Panc1 (cell line): ENCODE data around the gene USP10. TPM values are rescaled to one million over a fixed set of nuclear protein-coding genes. Genes with fewer than 3 reads are reported as not detected.

Source experiments
- ATAC-seq: fragments of 200-7000 bp; cut with Tn5 transposase; 2 replicates; pipeline ENCODE4 v1.9.1; 2020; ENCODE audit warnings: mild to moderate bottlenecking, moderate library complexity
- BruUV-seq: library from RNA; stranded (reverse); fragments of 400-500 nt; replicated peaks from 2 replicates; lab custom pipeline; 2021; lab: Mats Ljungman, UMichigan
- CTCF ChIA-PET: fragments of 300-600 bp; sonication (Branson Sonifier 250); formaldehyde crosslinking; loops from one replicate; lab custom pipeline; 2022; ENCODE audit warnings: antibody characterized with exemption; lab: Charles Lee
- POLR2A ChIA-PET: fragments of 300-600 bp; sonication (Branson Sonifier 250); formaldehyde crosslinking; loops from one replicate; lab custom pipeline; 2022; ENCODE audit warnings: antibody characterized with exemption; lab: Charles Lee
- DNase-seq: peaks from one replicate; pipeline ENCODE4 v3.0.0-alpha.2; 2010; ENCODE audit warnings: low read depth, low spot score
- H3K27ac ChIP-seq: 2 replicates; pipeline ENCODE4 v1.5.1; 2011; ENCODE audit warnings: mild to moderate bottlenecking, low read length, inconsistent platforms
- H3K27me3 ChIP-seq: fragments of 200-500 bp; sonication (Bioruptor generic); 2 replicates; pipeline ENCODE4 v1.6.0; 2014; ENCODE audit warnings: low read length, inconsistent platforms; ENCODE audit not compliant: control insufficient read depth, insufficient read depth
- H3K36me3 ChIP-seq: fragments of 200-500 bp; sonication (Bioruptor generic); 2 replicates; pipeline ENCODE4 v1.5.1; 2014; ENCODE audit warnings: inconsistent platforms, mild to moderate bottlenecking, low read length, moderate library complexity; ENCODE audit not compliant: control insufficient read depth, insufficient read depth
- H3K4me1 ChIP-seq: 2 replicates; pipeline ENCODE4 v1.5.1; 2011; ENCODE audit warnings: inconsistent platforms, mild to moderate bottlenecking, low read length, moderate library complexity; ENCODE audit not compliant: control insufficient read depth, insufficient read depth
- H3K4me3 ChIP-seq, 2 experiments: 2 replicates each; pipeline ENCODE4 v1.5.1; 2011 to 2012; ENCODE audit warnings: low read depth in 2 of 2, low read length in 2 of 2, mild to moderate bottlenecking in 2 of 2, inconsistent platforms in 1 of 2, moderate library complexity in 1 of 2
- H3K9me3 ChIP-seq: fragments of 200-500 bp; sonication (Bioruptor generic); 2 replicates; pipeline ENCODE4 v1.5.1; 2014; ENCODE audit warnings: low read depth, mild to moderate bottlenecking, inconsistent platforms, low read length, moderate library complexity; ENCODE audit not compliant: control insufficient read depth, insufficient read depth
- CTCF ChIP-seq: fragments of 450-650 bp; IDR thresholded peaks from 2 replicates; pipeline ENCODE4 v1.5.1; 2017; ENCODE audit warnings: mild to moderate bottlenecking
- POLR2AphosphoS5 ChIP-seq: IDR thresholded peaks from 2 replicates; pipeline ENCODE4 v1.6.1; 2012; ENCODE audit warnings: mild to moderate bottlenecking, low read depth, low read length, moderate library complexity
- REST ChIP-seq, 2 experiments: IDR thresholded peaks; 2 replicates each; pipeline ENCODE4 v1.6.1; 2011 to 2012; ENCODE audit warnings: low read depth in 2 of 2, control low read depth in 1 of 2, low read length in 1 of 2, mild to moderate bottlenecking in 1 of 2, moderate library complexity in 1 of 2; ENCODE audit not compliant: insufficient read depth in 1 of 2
- SIN3A ChIP-seq: IDR thresholded peaks from 2 replicates; pipeline ENCODE4 v1.6.1; 2012; ENCODE audit warnings: low read depth, mild to moderate bottlenecking, low read length, moderate library complexity, borderline replicate concordance; ENCODE audit not compliant: insufficient read depth
- TCF7L2 ChIP-seq: IDR thresholded peaks from 2 replicates; pipeline ENCODE4 v1.6.1; 2011; ENCODE audit warnings: mild to moderate bottlenecking, low read depth, low read length, inconsistent platforms
- in situ Hi-C: cut with HindIII; loops from 2 replicates; pipeline ENCODE4 v1.10.0; 2016; ENCODE audit warnings: low sequenced_read_pairs, low pct_unique_long_range_greater_than_20kb
- intact Hi-C: fragments of 100-400 bp; cut with micrococcal nuclease; formaldehyde crosslinking; loops from one replicate; pipeline ENCODE4 v1.10.0; 2022; ENCODE audit not compliant: unreplicated experiment
- total RNA-seq: library from RNA; stranded (reverse); gene quantifications from one replicate; pipeline ENCODE4 v1.2.1, GENCODE V29; 2021; ENCODE audit not compliant: unreplicated experiment

USP10 gene
- total RNA-seq, 1 experiment from 2014 or later: 77.4 TPM

GRCh38 chr16:84780544-84781376, 81.0 kb downstream of the USP10 start:
- H3K27me3 ChIP-seq: no peaks in the 10 kb centered on the region
- DNase-seq (no peak), ATAC-seq (no peak)
- ChIA-PET POLR2A (no interaction called here), CTCF (no interaction called here)
- H3K4me1 ChIP-seq: no peaks in the 10 kb centered on the region; the same call in 1 of the 2 replicates
- in situ Hi-C loops (no loop called here), intact Hi-C loops (no loop called here)
- peaks cover 4% of the 10 kb centered on the region; the same call in 1 of the 2 replicates for H3K36me3 ChIP-seq
- no peak for TF ChIP-seq SIN3A
- TF ChIP-seq TCF7L2: no peak
- no peak; the same call in 1 of the 2 replicates for TF ChIP-seq POLR2AphosphoS5
- no peak for TF ChIP-seq REST (IDR thresholded peaks at IDR 0.05; ENCODE audit: insufficient read depth in 1 of 2, low read depth in 2 of 2, low read length in 1 of 2)
- TF ChIP-seq CTCF: no peak
- no TSS peak for BruUV-seq
- H3K27ac ChIP-seq: no peak overlapping the region
- no peaks in the 10 kb centered on the region for H3K9me3 ChIP-seq
- no peak overlapping the region for H3K4me3 ChIP-seq

DNA sequence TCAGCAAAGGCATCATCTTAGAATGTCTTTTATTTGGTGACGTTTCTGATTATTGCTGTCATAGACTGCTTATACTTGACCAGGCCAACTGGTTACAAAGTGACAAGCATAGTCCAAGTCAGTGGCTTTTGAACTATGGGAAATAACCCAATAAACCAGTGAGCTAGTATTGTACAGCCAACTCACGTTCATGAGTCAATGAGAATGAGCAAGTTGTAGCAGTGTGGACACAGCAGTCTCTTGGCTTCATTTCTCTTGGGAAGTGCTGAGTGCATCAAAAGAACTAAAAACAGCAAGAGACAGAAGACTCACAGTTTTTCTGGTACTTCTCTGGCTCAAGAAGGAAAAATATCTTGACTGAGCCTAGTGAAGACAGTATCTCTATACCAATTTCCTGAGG, 83.0 kb downstream of the USP10 start:
- DNase-seq (no peak), ATAC-seq (no peak)
- BruUV-seq: no TSS peak
- H3K4me3 ChIP-seq: no peak overlapping the region
- CTCF ChIA-PET: no interaction called here
- no peak overlapping the region for H3K27ac ChIP-seq
- H3K9me3 ChIP-seq: no peaks in the 10 kb centered on the region
- in situ Hi-C loops: no loop called here
- peaks cover 5% of the 10 kb centered on the region; the same call in 1 of the 2 replicates for H3K4me1 ChIP-seq
- peaks cover 4% of the 10 kb centered on the region; the same call in 1 of the 2 replicates for H3K36me3 ChIP-seq
- H3K27me3 ChIP-seq: no peaks in the 10 kb centered on the region
- intact Hi-C loops: no loop called here
- TF ChIP-seq CTCF: no peak
- TF ChIP-seq REST (IDR thresholded peaks at IDR 0.05; ENCODE audit: insufficient read depth in 1 of 2, low read depth in 2 of 2, low read length in 1 of 2): no peak
- no peak for TF ChIP-seq SIN3A
- POLR2A ChIA-PET: no interaction called here
